ENCODE data around the gene TMEM132A. TPM values are rescaled to one million over a fixed set of nuclear protein-coding genes. Genes with fewer than 3 reads are reported as not detected.
A peak's percentile ranks its signal among the peaks of the same experiment; 100 is the strongest.

TMEM132A gene
- total RNA-seq, 4 donors from 2014 or later, result 1.8 to 7.0 (median 3.5) TPM

DNA sequence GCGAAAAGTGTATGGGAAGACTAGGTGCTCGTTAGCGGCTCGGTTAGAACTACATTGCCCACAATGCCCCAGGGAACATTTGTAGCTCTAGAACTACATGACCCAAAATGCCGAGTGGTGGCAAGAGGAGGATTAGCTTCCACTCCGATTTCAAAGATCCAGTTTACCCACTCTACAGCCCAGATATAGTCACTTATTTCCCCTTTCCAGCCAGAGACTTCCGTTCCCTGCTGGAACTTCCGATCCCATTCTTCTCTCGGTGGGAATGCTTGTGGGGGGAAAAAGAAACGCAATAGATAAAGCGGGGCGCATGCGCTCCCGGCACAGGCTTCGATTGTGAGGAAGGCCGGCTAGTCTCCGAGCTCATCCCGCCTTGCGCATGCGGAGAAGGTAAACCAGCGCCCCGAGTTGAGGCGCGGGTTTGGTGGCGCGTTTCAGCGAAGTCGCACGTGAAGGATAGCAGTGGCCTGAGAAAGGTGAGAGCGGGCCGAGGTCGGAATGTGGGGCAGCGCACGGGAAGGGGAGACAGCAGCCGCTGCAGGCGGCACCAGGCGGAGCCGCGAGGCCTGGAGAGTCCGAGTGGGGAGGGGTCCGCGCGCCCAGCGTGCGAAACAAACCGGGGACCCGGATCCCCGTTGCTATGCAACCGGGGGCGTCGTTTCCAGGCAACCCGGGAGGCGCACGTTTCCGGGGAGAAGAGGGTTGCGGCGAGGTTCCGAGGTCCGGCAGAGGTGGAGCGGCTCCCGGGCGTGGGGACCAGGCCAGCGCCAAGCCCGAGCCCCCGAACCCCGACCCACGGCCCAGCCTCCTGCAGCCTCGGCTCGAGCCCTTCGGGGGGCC, 10.2 kb upstream of the TMEM132A start, which contains the start of gene TMEM109:
Gene TMEM109, plus strand, starts transcription at position 366 of the 840 bp plus-strand sequence. CDS start 5,536 bp downstream, outside the sequence.
- TF ChIP-seq POLR2AphosphoS5 (IDR thresholded peaks at IDR 0.05) (peak in 2 of 3 donors; percentile 60 to 65), POLR2A (IDR thresholded peaks at IDR 0.05) (peak; percentile 51), EP300 (IDR thresholded peaks at IDR 0.05; ENCODE audit: low read depth) (no peak), CTCF (IDR thresholded peaks at IDR 0.05) (peak in 2 of 5 experiments; percentile 24 to 40)
- Histone ChIP-seq H3K27me3 (no peaks in the 10 kb centered on the region), H3K4me3 (peak within 1 kb of the TSS; percentile 59 to 82 (median 70)), H3K9me3 (no peaks in the 10 kb centered on the region), H3K4me1 (peaks cover 0 to 33% (median 21%) of the 10 kb centered on the region in 4 donors), H3K27ac (peak within 1 kb of the TSS; percentile 93 to 95 (median 94)), H3K36me3 (no peaks in the 10 kb centered on the region)
- peak; percentile 90 for DNase-seq
- in situ Hi-C loops (cut with MboI; ENCODE audit: low pct_ligation_motif_present in 1 of 4, low pct_unique_long_range_greater_than_20kb in 1 of 4, low sequenced_read_pairs in 3 of 4), result no loop called here
- intact Hi-C loops (cut with DNase I; ENCODE audit: low total_unique reads), result no loop called here
- 1% methylated on average over 14 to 41 of the region's 70 CpGs for WGBS, 2 donors (ENCODE audit: low coverage in 1 of 2)

DNA sequence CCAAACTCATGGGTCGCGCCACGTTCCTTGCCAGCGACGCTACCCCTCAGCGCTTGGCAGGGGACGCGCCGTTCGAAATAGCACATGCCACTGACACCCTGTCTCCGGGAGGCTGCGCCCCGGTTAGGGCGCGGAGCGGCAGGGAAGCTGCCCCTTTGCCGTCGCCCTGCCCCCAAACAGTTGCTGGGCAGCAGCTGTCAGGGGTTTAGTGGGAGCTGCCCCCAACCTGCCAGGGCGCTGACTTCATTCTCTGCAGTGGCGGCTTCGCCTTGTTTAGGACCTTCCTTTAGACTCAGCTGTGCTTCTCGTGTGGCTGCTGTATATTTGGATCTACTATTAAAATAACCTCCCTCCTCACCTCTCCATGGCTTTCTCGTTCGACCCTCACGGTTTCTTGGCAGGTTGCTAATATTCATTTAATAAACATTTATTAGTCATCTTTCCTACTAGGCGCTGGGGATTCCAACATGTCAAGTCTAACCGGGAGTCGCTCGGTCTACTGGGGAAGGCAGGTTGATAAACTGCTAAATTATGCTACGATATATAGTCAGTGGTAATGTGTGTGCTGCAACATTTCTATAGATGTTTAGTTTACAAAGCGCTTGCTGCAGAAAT, 9.5 kb upstream of the TMEM132A start:
- Histone ChIP-seq H3K27me3 (no peaks in the 10 kb centered on the region), H3K27ac (peak overlapping the region; percentile 93 to 95 (median 94)), H3K4me3 (peak overlapping the region; percentile 59 to 82 (median 70)), H3K4me1 (peaks cover 0 to 37% (median 21%) of the 10 kb centered on the region in 4 donors), H3K9me3 (no peaks in the 10 kb centered on the region), H3K36me3 (peaks cover 0 to 1% (median under 1%) of the 10 kb centered on the region in 4 donors)
- TF ChIP-seq POLR2A (IDR thresholded peaks at IDR 0.05) (no peak), CTCF (IDR thresholded peaks at IDR 0.05) (no peak), POLR2AphosphoS5 (IDR thresholded peaks at IDR 0.05) (no peak), EP300 (IDR thresholded peaks at IDR 0.05; ENCODE audit: low read depth) (no peak)
- intact Hi-C loops (cut with DNase I; ENCODE audit: low total_unique reads), result no loop called here
- in situ Hi-C loops (cut with MboI; ENCODE audit: low pct_ligation_motif_present in 1 of 4, low pct_unique_long_range_greater_than_20kb in 1 of 4, low sequenced_read_pairs in 3 of 4), result no loop called here
- 0% methylated on average over 9 to 19 of the region's 31 CpGs for WGBS, 2 donors (ENCODE audit: low coverage in 1 of 2)
- DNase-seq, result peak; percentile 38

DNA sequence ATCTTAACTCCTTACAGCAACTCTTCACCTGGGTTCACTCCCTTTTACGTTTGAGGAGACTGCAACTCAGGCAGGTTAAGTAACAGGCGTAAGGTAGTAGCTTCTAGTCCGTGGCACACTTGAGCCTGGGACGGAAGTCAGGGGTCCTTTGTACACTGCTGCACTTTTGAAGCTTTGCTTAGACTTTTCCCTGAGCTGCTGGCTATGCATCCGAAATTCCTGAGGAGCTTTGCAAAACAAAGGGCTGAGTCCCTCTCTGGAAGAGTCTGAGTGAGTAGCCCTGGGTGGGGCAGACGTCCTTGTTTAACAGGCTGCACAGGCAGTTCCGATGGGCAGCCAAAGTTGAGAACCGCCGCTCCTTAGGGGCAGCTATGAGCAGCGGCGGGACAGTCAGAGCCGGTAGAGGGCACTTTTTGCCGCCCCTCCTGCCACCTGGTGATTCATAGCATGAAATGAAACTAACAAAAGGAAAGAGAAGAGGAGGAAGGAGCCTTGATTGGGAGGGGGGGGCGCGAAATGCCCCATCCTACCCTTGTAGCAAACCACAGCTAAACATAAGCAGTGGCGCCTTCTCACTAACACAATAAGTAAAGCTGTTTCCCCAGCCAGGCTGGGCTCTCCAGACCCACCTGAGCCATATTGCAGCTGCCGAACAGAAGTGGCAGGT, 8.9 kb upstream of the TMEM132A start:
- H3K4me3 ChIP-seq, result peak overlapping the region; percentile 2 to 82 (median 70)
- in situ Hi-C loops (cut with MboI; ENCODE audit: low pct_ligation_motif_present in 1 of 4, low pct_unique_long_range_greater_than_20kb in 1 of 4, low sequenced_read_pairs in 3 of 4) (no loop called here), intact Hi-C loops (cut with DNase I; ENCODE audit: low total_unique reads) (no loop called here)
- DNase-seq, result peak; percentile 79
- peak overlapping the region; percentile 93 to 95 (median 94) for H3K27ac ChIP-seq
- TF ChIP-seq CTCF (IDR thresholded peaks at IDR 0.05), result peak in 1 of 5 experiments; percentile 9
- TF ChIP-seq POLR2A (IDR thresholded peaks at IDR 0.05), result no peak
- H3K9me3 ChIP-seq, result no peaks in the 10 kb centered on the region
- H3K36me3 ChIP-seq, result peaks cover 0 to 8% (median 3%) of the 10 kb centered on the region in 4 donors
- H3K27me3 ChIP-seq, result no peaks in the 10 kb centered on the region
- H3K4me1 ChIP-seq, result peaks cover 0 to 37% (median 21%) of the 10 kb centered on the region in 4 donors
- WGBS, 2 donors (ENCODE audit: low coverage in 1 of 2), result 0 to 5% methylated on average over 1 to 17 of the region's 17 CpGs

Data from transverse colon (tissue), 4 donors.